GM21576 (cell line): ENCODE results near the gene DOCK3.

Experiments used
- ATAC-seq: cut with Tn5 transposase; IDR thresholded peaks from one replicate; pipeline ENCODE4 v1.9.1; 2021; ENCODE audit warnings: mild to moderate bottlenecking, moderate library complexity; ENCODE audit not compliant: unreplicated experiment

The DOCK3 gene

DNA sequence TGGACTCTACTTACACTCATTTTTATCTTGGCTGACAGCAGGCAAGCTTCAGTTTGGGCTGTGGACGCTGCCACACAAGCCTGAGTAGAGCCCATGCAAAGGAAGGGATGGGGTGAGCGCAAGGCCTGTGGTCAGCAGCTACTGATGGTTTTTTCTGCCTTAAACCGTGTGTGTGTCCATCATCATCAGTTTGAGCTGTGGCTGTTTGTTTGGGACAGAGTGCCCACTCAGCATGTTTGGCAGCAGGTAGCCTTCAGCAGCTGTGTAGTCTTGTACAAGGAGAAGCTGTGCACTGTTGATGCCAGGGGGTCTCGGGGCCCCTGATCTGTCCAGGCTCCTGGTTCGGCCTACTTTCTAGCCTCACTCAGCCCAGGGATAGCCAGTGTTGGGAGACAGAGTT, 719.8 kb downstream of the DOCK3 start:
- no peak for ATAC-seq

DNA sequence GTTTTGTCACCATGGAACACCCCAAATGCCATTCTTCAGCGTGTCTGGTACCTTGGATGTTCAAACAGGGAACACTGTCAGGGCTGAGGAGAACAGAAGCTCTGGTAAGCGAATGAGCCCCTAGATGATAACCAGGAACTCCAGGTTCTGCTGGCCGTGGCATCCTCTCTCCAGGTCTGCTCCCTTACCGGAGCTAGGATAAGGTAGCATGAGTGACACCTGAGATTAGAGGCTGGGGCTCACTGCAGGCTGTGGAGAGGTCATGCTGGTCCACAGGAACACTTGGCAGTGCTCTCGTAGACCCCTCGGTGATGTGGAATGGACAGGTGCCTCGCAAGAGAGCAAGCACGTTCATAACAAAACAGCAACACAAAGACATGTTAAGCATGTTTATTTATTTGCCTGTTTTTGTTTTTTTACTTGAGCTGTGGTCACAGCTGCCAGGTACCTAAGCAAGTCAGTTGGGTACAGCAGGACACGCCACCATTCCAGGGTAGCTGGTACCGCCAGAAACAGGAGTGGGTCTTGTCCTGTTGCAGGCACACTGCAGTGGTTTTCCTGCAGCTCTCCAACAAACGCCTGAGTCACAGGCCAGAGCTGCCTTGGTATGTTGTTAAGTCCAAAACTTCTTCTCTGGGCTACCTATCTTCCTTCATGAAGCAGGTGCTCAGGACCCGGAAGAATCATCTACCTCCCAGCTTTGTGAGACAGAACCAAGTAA, 720.9 kb downstream of the DOCK3 start:
- no peak for ATAC-seq

DNA sequence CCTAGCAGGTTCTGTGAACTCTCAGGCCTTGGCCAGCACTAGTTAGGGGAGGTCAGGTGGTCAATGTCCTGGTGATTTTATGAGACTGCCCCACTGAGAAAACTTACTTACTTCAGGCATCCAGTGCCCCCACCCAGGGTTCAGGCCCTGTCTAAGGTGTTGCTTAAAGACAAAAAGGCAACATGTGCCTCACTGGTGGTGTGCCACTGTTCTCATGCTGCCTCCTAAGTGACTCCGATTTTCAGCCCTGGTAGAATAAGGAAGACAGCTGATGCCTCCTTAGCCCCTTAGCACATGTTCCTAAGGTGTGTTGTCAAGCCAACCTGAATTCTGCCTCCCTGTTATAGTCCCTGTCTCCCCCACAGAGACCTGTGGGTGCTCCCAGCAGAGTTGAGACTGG, 721.7 kb downstream of the DOCK3 start:
- no peak for ATAC-seq

- no peak for ATAC-seq
Observed at GRCh38 chr3:51397392-51397791, 722.7 kb downstream of the DOCK3 start.

- ATAC-seq, result no peak
Observed at GRCh38 chr3:51398595-51399310, 724.0 kb downstream of the DOCK3 start.

DNA sequence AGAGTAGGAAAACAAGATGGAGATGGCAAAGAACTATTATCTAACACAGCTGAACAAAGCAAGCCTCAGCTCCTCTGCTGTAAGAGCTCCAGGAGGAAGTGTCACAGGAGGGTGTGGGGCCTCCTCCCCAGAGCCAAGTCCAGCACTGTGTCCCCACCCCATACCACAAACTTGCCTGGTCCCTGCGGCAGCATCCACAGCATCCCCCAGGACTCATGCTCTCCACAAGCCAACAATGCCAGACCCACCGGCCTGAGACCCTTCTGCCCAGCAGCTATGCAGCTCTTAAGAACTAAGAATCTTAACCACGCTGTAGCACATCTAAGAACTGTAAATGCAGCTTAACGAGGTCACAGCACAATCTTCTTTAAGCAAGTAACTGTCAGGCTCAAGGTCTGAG, 725.4 kb downstream of the DOCK3 start:
- ATAC-seq, result no peak

GRCh38 chr3:51401735-51402134, 727.0 kb downstream of the DOCK3 start:
- no peak for ATAC-seq

DNA sequence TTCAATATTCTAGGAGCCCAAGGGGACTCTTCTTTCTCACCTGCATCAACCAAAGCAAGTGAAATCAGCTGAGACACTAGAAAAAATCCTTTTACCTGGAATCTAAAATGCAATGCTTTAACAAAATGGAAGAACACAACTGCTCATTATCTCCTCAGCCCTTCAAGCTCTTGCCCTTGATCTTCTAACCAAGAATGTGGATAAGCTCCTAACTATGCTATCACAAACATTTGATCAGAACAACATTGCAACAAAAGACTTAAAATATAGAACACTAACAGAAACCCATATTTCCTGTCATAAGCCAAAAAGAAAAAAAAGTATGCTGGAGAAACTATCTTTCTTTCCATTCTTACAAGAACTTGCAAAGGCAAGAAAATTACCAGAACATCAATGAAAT, 728.9 kb downstream of the DOCK3 start:
- no peak for ATAC-seq

GRCh38 chr3:51408021-51408420, 733.3 kb downstream of the DOCK3 start:
- no peak for ATAC-seq

DNA sequence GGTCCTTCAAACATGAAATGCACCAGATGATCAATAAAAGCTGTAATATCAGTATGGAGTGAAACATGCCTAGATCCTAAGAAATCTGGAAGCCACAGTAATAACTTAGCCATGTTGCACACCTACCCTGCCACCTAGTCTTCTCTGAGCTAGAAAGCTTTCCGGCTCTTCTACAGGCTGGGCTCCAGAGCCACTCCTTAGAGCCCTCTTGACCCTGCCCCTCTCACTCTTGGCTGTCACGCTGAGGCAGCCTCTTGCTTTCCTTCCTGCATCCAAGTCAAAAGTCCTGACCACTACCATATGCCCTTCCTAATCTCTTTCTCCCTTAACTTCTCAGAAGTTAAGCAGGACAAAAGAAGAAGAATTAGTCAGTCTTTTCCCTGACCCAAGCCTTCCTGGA, 734.1 kb downstream of the DOCK3 start:
- ATAC-seq, result no peak

DNA sequence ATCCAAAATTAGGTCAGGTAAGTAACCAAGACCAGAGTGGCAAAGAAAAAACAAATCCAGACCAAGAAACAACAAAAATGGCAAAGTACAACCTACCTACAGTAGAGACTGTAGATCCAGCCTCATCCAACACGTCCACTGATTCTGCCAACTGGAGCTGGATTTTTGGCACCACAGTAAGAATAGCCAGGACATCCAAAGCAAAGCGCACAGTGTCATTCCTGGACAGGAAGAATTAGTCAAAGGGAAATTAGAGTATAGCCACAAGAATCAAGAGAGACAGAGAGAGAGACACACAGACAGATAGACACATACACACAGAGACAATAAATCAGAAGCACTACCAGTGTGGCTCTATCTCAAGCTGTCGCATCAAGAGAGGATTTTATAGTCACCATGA, 747.5 kb downstream of the DOCK3 start:
- ATAC-seq, result no peak

DNA sequence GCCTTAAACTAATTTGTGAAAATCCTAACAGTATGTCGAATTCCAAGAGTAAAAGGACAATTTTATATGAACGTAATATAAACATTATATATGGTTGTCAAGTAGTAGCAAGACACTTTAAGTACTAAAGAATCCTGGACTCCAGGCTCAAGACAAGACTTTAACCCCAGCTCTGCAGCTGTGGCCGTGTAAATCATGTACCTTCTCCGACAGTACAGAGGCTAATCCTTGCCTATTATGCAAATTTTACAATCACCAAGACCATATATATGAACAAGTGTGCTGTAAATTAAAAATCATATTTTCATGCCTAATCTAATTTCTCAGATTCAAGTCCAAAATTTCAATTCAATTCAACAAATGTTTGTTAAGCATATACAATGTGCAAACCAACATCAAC, 752.2 kb downstream of the DOCK3 start:
- no peak for ATAC-seq

DNA sequence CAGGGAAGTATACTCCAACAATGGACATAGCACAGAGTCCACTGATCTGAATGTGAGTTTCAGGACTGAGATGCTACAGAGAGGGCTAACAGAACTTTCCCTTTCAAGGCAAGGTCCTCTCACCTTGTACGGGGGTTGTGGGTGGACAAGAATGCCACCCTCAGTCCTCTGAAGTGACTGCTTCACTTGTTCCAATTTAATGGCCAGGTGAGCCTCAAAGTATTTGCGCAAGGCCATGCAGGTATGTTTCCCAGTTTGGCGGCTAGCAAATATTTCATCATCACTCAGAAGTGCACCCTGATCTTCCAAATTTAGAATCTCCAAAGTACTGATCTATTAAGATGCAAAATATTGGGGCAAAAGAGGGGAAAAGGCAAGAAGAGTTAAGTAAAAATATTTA, 754.4 kb downstream of the DOCK3 start:
- no peak for ATAC-seq
